NCI-H446 treated with DMSO at 0.1 percent for 48 hours (cell line): ENCODE results near the gene BRCA2.
"Not testable (repeated sequence)": the region's sequence is repeated elsewhere in the genome, so short reads cannot be mapped to it uniquely, and the experiment has no call there.

Experiments used
- DNase-seq: peaks from one replicate; lab custom pipeline; 2025; lab: John Stamatoyannopoulos, UW

The BRCA2 gene

GRCh38 chr13:32311188-32311897 is 4.0 kb upstream of the BRCA2 start:
- no peak for DNase-seq

- DNase-seq: peak; percentile 36
These were observed 754 bp upstream of the BRCA2 start for GRCh38 chr13:32314271-32315237.

GRCh38 chr13:32316028-32316339 is 676 bp downstream of the BRCA2 start:
- no peak for DNase-seq

- no peak for DNase-seq
These were observed 1.2 kb downstream of the BRCA2 start for GRCh38 chr13:32316501-32316900.

GRCh38 chr13:32317716-32318465 is 2.6 kb downstream of the BRCA2 start:
- DNase-seq: no peak

GRCh38 chr13:32320528-32320927 is 5.2 kb downstream of the BRCA2 start:
- DNase-seq: no peak

GRCh38 chr13:32323912-32324311 is 8.6 kb downstream of the BRCA2 start:
- DNase-seq: no peak

- no peak for DNase-seq
These were observed 15.1 kb downstream of the BRCA2 start for GRCh38 chr13:32330441-32330840.

GRCh38 chr13:32334671-32335070 is 19.4 kb downstream of the BRCA2 start:
- DNase-seq: no peak

- no peak for DNase-seq
These were observed 25.6 kb downstream of the BRCA2 start for GRCh38 chr13:32340914-32341313.

- no peak for DNase-seq
These were observed 32.3 kb downstream of the BRCA2 start for GRCh38 chr13:32347651-32348050.

GRCh38 chr13:32350839-32351441 is 35.6 kb downstream of the BRCA2 start:
- not testable (repeated sequence) for DNase-seq

- DNase-seq: no peak
These were observed 38.7 kb downstream of the BRCA2 start for GRCh38 chr13:32354040-32354439.

- not testable (repeated sequence) for DNase-seq
These were observed 40.6 kb downstream of the BRCA2 start for GRCh38 chr13:32355935-32356334.

- DNase-seq: no peak
These were observed 47.3 kb downstream of the BRCA2 start for GRCh38 chr13:32362574-32362973.

- no peak for DNase-seq
These were observed 55.5 kb downstream of the BRCA2 start for GRCh38 chr13:32370805-32371204.

- no peak for DNase-seq
These were observed 61.5 kb downstream of the BRCA2 start for GRCh38 chr13:32376642-32377415.

- no peak for DNase-seq
These were observed 62.7 kb downstream of the BRCA2 start for GRCh38 chr13:32378012-32378411.

- DNase-seq: no peak
These were observed 66.2 kb downstream of the BRCA2 start for GRCh38 chr13:32381539-32381938.

- no peak for DNase-seq
These were observed 68.7 kb downstream of the BRCA2 start for GRCh38 chr13:32383836-32384618.

- no peak for DNase-seq
These were observed 69.4 kb downstream of the BRCA2 start for GRCh38 chr13:32384702-32385101.
